OCI-LY3 (cell line): Measurements from ENCODE around the gene ATG4D.

Experiments used
- EZH2phosphoT487 ChIP-seq: fragments of 200-600 bp; shearing (Covaris generic); IDR thresholded peaks from 2 replicates; pipeline ENCODE4 v1.6.1; 2018; ENCODE audit warnings: antibody characterized with exemption, mixed run types, low read depth
- TF ChIP-seq, protein P1 (sequence below): fragments of 200-600, 300-600 bp; sonication (generic); IDR thresholded peaks from 2 replicates; pipeline ENCODE4 v1.5.1; 2014; ENCODE audit warnings: antibody characterized with exemption, low read length, low read depth

DNA sequence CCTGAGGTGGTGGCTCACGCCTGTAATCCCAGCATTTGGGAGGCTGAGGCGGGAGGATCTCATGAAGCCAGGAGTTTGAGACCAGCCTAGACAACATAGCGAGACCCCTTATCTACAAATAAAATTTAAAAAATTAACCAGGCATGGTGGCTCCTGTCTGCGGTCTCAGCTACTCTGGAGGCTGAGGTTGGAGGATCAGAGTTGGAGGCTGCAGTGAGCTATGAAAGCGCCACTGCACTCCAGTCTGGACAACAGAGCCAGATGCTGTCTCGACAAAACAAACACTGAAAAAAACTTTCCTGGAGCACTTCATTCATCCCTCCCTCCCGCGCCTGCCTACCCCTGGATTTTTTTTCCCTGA, 665 bp upstream of the ATG4D start:
- TF ChIP-seq, protein P1, sequence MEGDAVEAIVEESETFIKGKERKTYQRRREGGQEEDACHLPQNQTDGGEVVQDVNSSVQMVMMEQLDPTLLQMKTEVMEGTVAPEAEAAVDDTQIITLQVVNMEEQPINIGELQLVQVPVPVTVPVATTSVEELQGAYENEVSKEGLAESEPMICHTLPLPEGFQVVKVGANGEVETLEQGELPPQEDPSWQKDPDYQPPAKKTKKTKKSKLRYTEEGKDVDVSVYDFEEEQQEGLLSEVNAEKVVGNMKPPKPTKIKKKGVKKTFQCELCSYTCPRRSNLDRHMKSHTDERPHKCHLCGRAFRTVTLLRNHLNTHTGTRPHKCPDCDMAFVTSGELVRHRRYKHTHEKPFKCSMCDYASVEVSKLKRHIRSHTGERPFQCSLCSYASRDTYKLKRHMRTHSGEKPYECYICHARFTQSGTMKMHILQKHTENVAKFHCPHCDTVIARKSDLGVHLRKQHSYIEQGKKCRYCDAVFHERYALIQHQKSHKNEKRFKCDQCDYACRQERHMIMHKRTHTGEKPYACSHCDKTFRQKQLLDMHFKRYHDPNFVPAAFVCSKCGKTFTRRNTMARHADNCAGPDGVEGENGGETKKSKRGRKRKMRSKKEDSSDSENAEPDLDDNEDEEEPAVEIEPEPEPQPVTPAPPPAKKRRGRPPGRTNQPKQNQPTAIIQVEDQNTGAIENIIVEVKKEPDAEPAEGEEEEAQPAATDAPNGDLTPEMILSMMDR, result no peak
- no peak for TF ChIP-seq EZH2phosphoT487
